GM12872 (cell line): Measurements from ENCODE around the gene SLC2A5.

Experiments
- CTCF ChIP-seq: IDR thresholded peaks from 3 replicates; pipeline ENCODE4 v1.5.1; 2011; ENCODE audit warnings: low read depth, mild to moderate bottlenecking, low read length, moderate library complexity; ENCODE audit not compliant: insufficient read depth

SLC2A5 gene

GRCh38 chr1:9078752-9079500, 9.5 kb upstream of the SLC2A5 start:
- no peak for TF ChIP-seq CTCF

GRCh38 chr1:9078015-9078751, 8.7 kb upstream of the SLC2A5 start:
- no peak for TF ChIP-seq CTCF

GRCh38 chr1:9075022-9075421, 5.6 kb upstream of the SLC2A5 start:
- TF ChIP-seq CTCF, result no peak

- TF ChIP-seq CTCF, result no peak
Measured at GRCh38 chr1:9073143-9073542, 3.7 kb upstream of the SLC2A5 start.

GRCh38 chr1:9071554-9072235, 2.3 kb upstream of the SLC2A5 start:
- no peak for TF ChIP-seq CTCF

GRCh38 chr1:9070486-9070885, 1.1 kb upstream of the SLC2A5 start:
- TF ChIP-seq CTCF, result no peak

- TF ChIP-seq CTCF, result no peak
Measured at GRCh38 chr1:9068981-9069325, 482 bp downstream of the SLC2A5 start.
